ENCODE results near the gene HMCN1.

Gene HMCN1

DNA sequence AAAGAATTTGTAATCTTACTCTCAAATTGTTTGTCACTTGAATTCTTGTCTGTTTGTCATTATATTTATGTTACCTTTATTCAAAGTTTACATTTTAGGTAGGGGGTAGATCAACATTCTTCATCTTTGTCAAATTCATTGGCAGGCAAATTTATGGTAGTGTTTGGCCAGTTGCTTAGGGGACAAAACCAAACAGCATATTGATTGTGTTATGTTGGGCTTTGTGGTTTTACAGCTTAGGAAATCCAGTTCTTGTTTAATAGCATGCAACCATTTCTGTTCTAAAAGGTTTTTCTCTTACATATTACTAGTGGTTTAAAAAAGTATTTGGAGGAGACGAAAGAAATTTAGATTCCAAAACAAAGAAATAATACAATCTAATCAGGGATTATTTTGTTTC lies 91.4 kb downstream of the HMCN1 start:
- Histone ChIP-seq H3K27me3 (ENCODE audit: insufficient read depth, low read depth) (no peaks in the 10 kb centered on the region), H3K4me1 (ENCODE audit: low read depth, poor library complexity, severe bottlenecking) (no peaks in the 10 kb centered on the region), H2AFZ (ENCODE audit: low read depth) (no peak overlapping the region), H3K79me2 (ENCODE audit: insufficient read depth, low read depth) (no peaks in the 10 kb centered on the region), H3K9ac (no peak overlapping the region), H4K20me1 (ENCODE audit: insufficient read depth) (no peaks in the 10 kb centered on the region), H3K4me3 (IDR thresholded peaks at IDR 0.05; ENCODE audit: insufficient read depth, low read depth, low read length) (no peak overlapping the region), H3K4me2 (no peak overlapping the region), H3K36me3 (ENCODE audit: insufficient read depth) (no peaks in the 10 kb centered on the region), H3K27ac (no peak overlapping the region)
- TF ChIP-seq, protein P1, sequence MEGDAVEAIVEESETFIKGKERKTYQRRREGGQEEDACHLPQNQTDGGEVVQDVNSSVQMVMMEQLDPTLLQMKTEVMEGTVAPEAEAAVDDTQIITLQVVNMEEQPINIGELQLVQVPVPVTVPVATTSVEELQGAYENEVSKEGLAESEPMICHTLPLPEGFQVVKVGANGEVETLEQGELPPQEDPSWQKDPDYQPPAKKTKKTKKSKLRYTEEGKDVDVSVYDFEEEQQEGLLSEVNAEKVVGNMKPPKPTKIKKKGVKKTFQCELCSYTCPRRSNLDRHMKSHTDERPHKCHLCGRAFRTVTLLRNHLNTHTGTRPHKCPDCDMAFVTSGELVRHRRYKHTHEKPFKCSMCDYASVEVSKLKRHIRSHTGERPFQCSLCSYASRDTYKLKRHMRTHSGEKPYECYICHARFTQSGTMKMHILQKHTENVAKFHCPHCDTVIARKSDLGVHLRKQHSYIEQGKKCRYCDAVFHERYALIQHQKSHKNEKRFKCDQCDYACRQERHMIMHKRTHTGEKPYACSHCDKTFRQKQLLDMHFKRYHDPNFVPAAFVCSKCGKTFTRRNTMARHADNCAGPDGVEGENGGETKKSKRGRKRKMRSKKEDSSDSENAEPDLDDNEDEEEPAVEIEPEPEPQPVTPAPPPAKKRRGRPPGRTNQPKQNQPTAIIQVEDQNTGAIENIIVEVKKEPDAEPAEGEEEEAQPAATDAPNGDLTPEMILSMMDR (conservative IDR thresholded peaks at IDR 0.05; ENCODE audit: low read depth, low read length), result no peak

DNA sequence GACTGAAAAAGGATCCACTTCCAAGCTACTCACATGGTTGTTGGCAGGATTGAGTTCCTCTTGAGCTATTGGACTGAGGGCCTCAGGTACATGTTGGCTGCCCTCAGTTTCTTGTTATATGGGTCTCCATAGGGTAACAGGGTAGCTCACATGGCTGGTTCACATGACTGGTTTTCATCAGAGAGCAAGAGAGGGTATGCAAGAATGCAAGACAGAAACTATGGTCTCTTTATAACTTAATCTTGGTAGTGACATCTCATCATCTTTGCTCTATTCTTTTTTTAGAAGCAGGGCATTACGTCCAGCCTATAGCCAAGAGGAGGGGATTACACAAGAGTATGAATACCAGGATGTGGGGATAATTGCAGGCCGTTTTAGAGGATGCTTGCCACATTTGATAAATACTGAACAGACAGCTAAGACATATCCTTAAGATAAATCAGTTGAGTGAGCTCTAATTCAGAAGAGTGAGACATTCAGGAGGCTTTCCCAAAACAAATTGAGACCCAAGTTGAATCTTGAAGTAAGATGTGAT lies 100.2 kb downstream of the HMCN1 start:
- TF ChIP-seq, protein P1 (conservative IDR thresholded peaks at IDR 0.05; ENCODE audit: low read depth, low read length), result no peak
- H2AFZ ChIP-seq (ENCODE audit: low read depth), result no peak overlapping the region
- no peaks in the 10 kb centered on the region for H4K20me1 ChIP-seq (ENCODE audit: insufficient read depth)
- no peak overlapping the region for H3K9ac ChIP-seq
- no peak overlapping the region for H3K4me3 ChIP-seq (IDR thresholded peaks at IDR 0.05; ENCODE audit: insufficient read depth, low read depth, low read length)
- H3K4me2 ChIP-seq, result no peak overlapping the region
- H3K4me1 ChIP-seq (ENCODE audit: low read depth, poor library complexity, severe bottlenecking), result no peaks in the 10 kb centered on the region
- H3K27ac ChIP-seq, result no peak overlapping the region
- H3K79me2 ChIP-seq (ENCODE audit: insufficient read depth, low read depth), result no peaks in the 10 kb centered on the region
- H3K36me3 ChIP-seq (ENCODE audit: insufficient read depth), result no peaks in the 10 kb centered on the region
- 0 out of 2 replicates have a peak, but pooled peaks cover 3% of the 10 kb centered on the region for H3K27me3 ChIP-seq (ENCODE audit: insufficient read depth, low read depth)

DNA sequence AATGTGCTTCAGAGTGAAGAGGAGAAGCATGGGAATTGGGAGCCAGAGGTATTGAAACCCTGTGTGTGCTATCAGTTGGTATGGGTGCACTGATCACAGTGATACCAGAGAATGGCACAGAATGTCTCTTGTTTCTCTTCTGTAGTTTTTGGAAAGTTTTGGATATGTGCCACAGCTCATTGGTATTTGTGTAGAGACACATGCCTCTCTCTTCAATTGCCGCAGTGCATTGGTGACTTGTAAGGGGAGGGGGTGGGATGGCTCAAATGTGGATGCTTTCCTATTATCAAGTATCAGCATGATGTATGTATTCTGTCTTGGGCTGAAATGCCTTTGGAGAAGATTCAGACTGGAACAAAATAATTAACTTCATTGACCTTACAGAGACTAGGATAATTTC lies 101.0 kb downstream of the HMCN1 start:
- Histone ChIP-seq H3K4me1 (ENCODE audit: low read depth, poor library complexity, severe bottlenecking) (no peaks in the 10 kb centered on the region), H3K27ac (no peak overlapping the region), H3K9ac (no peak overlapping the region), H4K20me1 (ENCODE audit: insufficient read depth) (no peaks in the 10 kb centered on the region), H3K27me3 (ENCODE audit: insufficient read depth, low read depth) (0 out of 2 replicates have a peak, but pooled peaks cover 3% of the 10 kb centered on the region), H3K36me3 (ENCODE audit: insufficient read depth) (no peaks in the 10 kb centered on the region), H2AFZ (ENCODE audit: low read depth) (no peak overlapping the region), H3K79me2 (ENCODE audit: insufficient read depth, low read depth) (no peaks in the 10 kb centered on the region), H3K4me2 (no peak overlapping the region), H3K4me3 (IDR thresholded peaks at IDR 0.05; ENCODE audit: insufficient read depth, low read depth, low read length) (no peak overlapping the region)
- TF ChIP-seq, protein P1 (conservative IDR thresholded peaks at IDR 0.05; ENCODE audit: low read depth, low read length), result no peak

DNA sequence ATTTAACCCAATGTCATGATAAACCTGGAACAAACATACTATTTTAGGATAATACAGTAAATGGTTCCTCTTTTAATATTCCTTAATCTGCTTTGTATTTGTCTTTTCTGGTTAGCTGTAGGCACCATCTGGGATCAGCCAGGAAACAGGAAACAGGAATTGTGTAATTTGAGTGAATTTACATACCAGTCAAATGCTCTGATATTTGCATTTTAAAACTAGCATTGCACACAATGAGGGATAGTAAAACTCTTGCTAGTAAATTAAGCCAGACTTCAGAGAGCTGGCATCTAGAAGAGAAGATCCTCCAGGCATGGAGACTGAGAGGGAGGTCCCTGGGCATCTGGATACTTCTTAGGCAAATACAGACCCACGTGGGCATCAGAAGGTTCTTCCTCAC lies 103.5 kb downstream of the HMCN1 start:
- Histone ChIP-seq H3K27ac (no peak overlapping the region), H3K27me3 (ENCODE audit: insufficient read depth, low read depth) (0 out of 2 replicates have a peak, but pooled peaks cover 3% of the 10 kb centered on the region), H3K4me3 (IDR thresholded peaks at IDR 0.05; ENCODE audit: insufficient read depth, low read depth, low read length) (no peak overlapping the region), H3K4me1 (ENCODE audit: low read depth, poor library complexity, severe bottlenecking) (no peaks in the 10 kb centered on the region), H3K79me2 (ENCODE audit: insufficient read depth, low read depth) (no peaks in the 10 kb centered on the region), H3K9ac (no peak overlapping the region), H2AFZ (ENCODE audit: low read depth) (no peak overlapping the region), H3K4me2 (no peak overlapping the region), H3K36me3 (ENCODE audit: insufficient read depth) (no peaks in the 10 kb centered on the region), H4K20me1 (ENCODE audit: insufficient read depth) (no peaks in the 10 kb centered on the region)
- TF ChIP-seq, protein P1 (conservative IDR thresholded peaks at IDR 0.05; ENCODE audit: low read depth, low read length), result no peak

All from KMS-11 (cell line).